Frontal cortex (tissue), 1 donor: ENCODE results near the gene STKLD1. TPM values are rescaled to one million over a fixed set of nuclear protein-coding genes. Genes with fewer than 3 reads are reported as not detected.

Source experiments
- small RNA-seq: library from RNA; depleted of rRNA; stranded (forward); fragments of <200 nt; gene quantifications from one replicate; pipeline ENCODE3, GENCODE V24; 2014
- total RNA-seq: library from RNA; depleted of rRNA; stranded (reverse); fragments of >200 nt; gene quantifications from one replicate; pipeline ENCODE4 v1.2.3, GENCODE V29; 2014

STKLD1 gene
- total RNA-seq, 1 donor from 2014 or later = 1.2 TPM

Small RNA genes within 50 kb of the gene (small RNA-seq; reads per million reads assigned to genes)
- gene RF00019 (not detected), gene SNORD24 (not detected), gene SNORD36A (not detected), gene SNORD36B (not detected), gene SNORD36C (not detected)

Other genes starting within 250 kb of the STKLD1 start
- gene GBGT1, start 212.5 kb upstream of the STKLD1 start, total RNA-seq = 2.0 TPM
- not detected for gene OBP2B, start 167.1 kb upstream of the STKLD1 start, total RNA-seq
- not detected for gene ABO, start 101.2 kb upstream of the STKLD1 start, total RNA-seq
- 18.8 TPM for gene SURF6, start 40.2 kb upstream of the STKLD1 start, total RNA-seq
- 15.1 TPM for gene MED22, start 28.2 kb upstream of the STKLD1 start, total RNA-seq
- gene RPL7A, start 28.1 kb upstream of the STKLD1 start, total RNA-seq = 1,196 TPM
- 13.9 TPM for gene SURF1, start 19.9 kb upstream of the STKLD1 start, total RNA-seq
- 17.1 TPM for gene SURF2, start 19.8 kb upstream of the STKLD1 start, total RNA-seq
- 91.3 TPM for gene SURF4, start 306 bp upstream of the STKLD1 start, total RNA-seq
- 13.5 TPM for gene REXO4, start 41.6 kb downstream of the STKLD1 start, total RNA-seq
- gene ADAMTS13, start 46.0 kb downstream of the STKLD1 start, total RNA-seq = 2.0 TPM
- 22.8 TPM for gene CACFD1, start 83.6 kb downstream of the STKLD1 start, total RNA-seq
- 12.6 TPM for gene SLC2A6, start 102.7 kb downstream of the STKLD1 start, total RNA-seq
- gene MYMK, start 148.6 kb downstream of the STKLD1 start, total RNA-seq = not detected
- 2.4 TPM for gene ADAMTSL2, start 158.3 kb downstream of the STKLD1 start, total RNA-seq
- gene FAM163B, start 233.0 kb downstream of the STKLD1 start, total RNA-seq = 12.6 TPM